PC-3 (cell line): Measurements from ENCODE around the gene PLK5. TPM values are rescaled to one million over a fixed set of nuclear protein-coding genes. Genes with fewer than 3 reads are reported as not detected.
"Not testable (repeated sequence)": the region's sequence is repeated elsewhere in the genome, so short reads cannot be mapped to it uniquely, and the experiment has no call there.

ENCODE experiments used
- ATAC-seq: fragments of 200-7000 bp; cut with Tn5 transposase; 2 replicates; pipeline ENCODE4 v1.9.1; 2020; ENCODE audit warnings: mild to moderate bottlenecking, moderate library complexity
- BruUV-seq: library from RNA; stranded (reverse); fragments of 400-500 nt; replicated peaks from 2 replicates; lab custom pipeline; 2021; lab: Mats Ljungman, UMichigan
- CTCF ChIA-PET: fragments of 300-600 bp; sonication (Branson Sonifier 250); formaldehyde crosslinking; loops from one replicate; lab custom pipeline; 2022; ENCODE audit warnings: antibody characterized with exemption; lab: Charles Lee
- POLR2A ChIA-PET: fragments of 300-600 bp; sonication (Branson Sonifier 250); formaldehyde crosslinking; loops from one replicate; lab custom pipeline; 2022; ENCODE audit warnings: antibody characterized with exemption; ENCODE audit not compliant: unreplicated experiment; lab: Charles Lee
- DNase-seq: peaks from one replicate; pipeline ENCODE4 v3.0.0-alpha.2; 2015
- H2AFZ ChIP-seq: fragments of 300-600 bp; sonication (generic); 2 replicates; pipeline ENCODE4 v1.6.0; 2016; ENCODE audit warnings: antibody characterized with exemption, low read length
- H3F3A ChIP-seq: fragments of 300-600 bp; sonication (generic); one replicate; pipeline ENCODE4 v1.6.0; 2017; ENCODE audit warnings: antibody characterized with exemption, low read length, control low read depth, mild to moderate bottlenecking; ENCODE audit not compliant: unreplicated experiment
- H3K27ac ChIP-seq: fragments of 300-600 bp; sonication (generic); 2 replicates; pipeline ENCODE4 v1.5.1; 2016; ENCODE audit warnings: mild to moderate bottlenecking, low read length
- H3K27me3 ChIP-seq: fragments of 300-600 bp; sonication (generic); 2 replicates; pipeline ENCODE4 v1.6.1; 2016; ENCODE audit warnings: low read length, mixed read lengths
- H3K36me3 ChIP-seq: fragments of 300-600 bp; sonication (generic); 2 replicates; pipeline ENCODE4 v1.6.1; 2016; ENCODE audit warnings: low read depth, mixed run types, low read length, mixed read lengths
- H3K4me1 ChIP-seq: fragments of 300-600 bp; sonication (generic); 2 replicates; pipeline ENCODE4 v1.5.1; 2016; ENCODE audit warnings: low read length; ENCODE audit not compliant: insufficient read depth
- H3K4me2 ChIP-seq: fragments of 300-600 bp; sonication (generic); 2 replicates; pipeline ENCODE4 v1.6.0; 2016; ENCODE audit warnings: low read length
- H3K4me3 ChIP-seq: fragments of 300-600 bp; sonication (generic); 2 replicates; pipeline ENCODE4 v1.5.1; 2016; ENCODE audit warnings: mild to moderate bottlenecking, low read length, mixed read lengths
- H3K79me2 ChIP-seq: fragments of 300-600 bp; sonication (generic); 2 replicates; pipeline ENCODE4 v1.6.1; 2017; ENCODE audit warnings: low read length, mixed read lengths
- H3K9ac ChIP-seq: fragments of 300-600 bp; sonication (generic); 2 replicates; pipeline ENCODE4 v1.6.0; 2016; ENCODE audit warnings: mild to moderate bottlenecking, low read length
- H3K9me2 ChIP-seq: fragments of 300-600 bp; sonication (generic); replicated peaks from 2 replicates; pipeline ENCODE4 v1.6.1; 2016; ENCODE audit warnings: mixed run types, low read length, mixed read lengths
- H3K9me3 ChIP-seq: fragments of 300-600 bp; sonication (generic); 2 replicates; pipeline ENCODE4 v1.6.1; 2016; ENCODE audit warnings: low read length, mixed read lengths
- H4K20me1 ChIP-seq: fragments of 300-600 bp; sonication (generic); 2 replicates; pipeline ENCODE4 v1.6.1; 2016; ENCODE audit warnings: low read length, mixed read lengths
- EZH2 ChIP-seq: fragments of 300-600 bp; sonication (generic); IDR thresholded peaks from one replicate; pipeline ENCODE4 v1.6.1; 2017; ENCODE audit warnings: antibody characterized with exemption, mild to moderate bottlenecking, low read length; ENCODE audit not compliant: unreplicated experiment
- EZH2phosphoT487 ChIP-seq: fragments of 300-600 bp; sonication (generic); IDR thresholded peaks from 2 replicates; pipeline ENCODE4 v1.6.1; 2018; ENCODE audit warnings: mild to moderate bottlenecking, antibody characterized with exemption, low read length, borderline replicate concordance
- intact Hi-C: fragments of 100-400 bp; cut with micrococcal nuclease; formaldehyde crosslinking; loops from 2 replicates; pipeline ENCODE4 v1.9.0; 2023
- total RNA-seq: library from RNA; depleted of rRNA; stranded (reverse); fragments of >200 nt; gene quantifications from 2 replicates; pipeline ENCODE4 v1.2.3, GENCODE V29; 2014
- TF ChIP-seq, protein P1 (sequence below): fragments of 300-600 bp; sonication (generic); conservative IDR thresholded peaks from 2 replicates; pipeline ENCODE4 v1.5.1; 2017; ENCODE audit warnings: antibody characterized with exemption, low read depth, mild to moderate bottlenecking, low read length

The PLK5 gene
- total RNA-seq, 1 experiment from 2014 or later = not detected

DNA sequence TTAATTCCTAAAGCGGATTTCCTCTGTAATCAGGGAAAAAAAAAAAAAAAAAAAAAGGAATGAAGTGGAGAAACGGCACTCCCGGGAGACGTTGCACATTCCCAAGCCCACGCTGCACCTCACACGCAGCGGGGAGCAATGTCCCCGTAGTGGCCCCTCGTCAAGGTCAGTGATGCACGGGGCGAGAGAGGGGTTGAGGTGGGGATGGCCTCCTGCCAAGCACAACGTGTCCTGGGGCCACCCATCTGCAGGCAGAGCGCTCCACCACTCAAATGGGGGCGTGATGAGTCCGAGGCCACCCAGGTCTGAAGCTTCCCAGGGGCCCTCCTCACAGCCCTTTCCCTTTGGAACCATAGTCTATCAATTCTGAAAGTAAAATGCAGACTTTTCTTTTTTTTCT lies 15.1 kb downstream of the PLK5 start:
- BruUV-seq = no TSS peak
- POLR2A ChIA-PET = no interaction called here
- ATAC-seq = no peak
- TF ChIP-seq EZH2phosphoT487 (no peak), EZH2 (no peak)
- TF ChIP-seq, protein P1, sequence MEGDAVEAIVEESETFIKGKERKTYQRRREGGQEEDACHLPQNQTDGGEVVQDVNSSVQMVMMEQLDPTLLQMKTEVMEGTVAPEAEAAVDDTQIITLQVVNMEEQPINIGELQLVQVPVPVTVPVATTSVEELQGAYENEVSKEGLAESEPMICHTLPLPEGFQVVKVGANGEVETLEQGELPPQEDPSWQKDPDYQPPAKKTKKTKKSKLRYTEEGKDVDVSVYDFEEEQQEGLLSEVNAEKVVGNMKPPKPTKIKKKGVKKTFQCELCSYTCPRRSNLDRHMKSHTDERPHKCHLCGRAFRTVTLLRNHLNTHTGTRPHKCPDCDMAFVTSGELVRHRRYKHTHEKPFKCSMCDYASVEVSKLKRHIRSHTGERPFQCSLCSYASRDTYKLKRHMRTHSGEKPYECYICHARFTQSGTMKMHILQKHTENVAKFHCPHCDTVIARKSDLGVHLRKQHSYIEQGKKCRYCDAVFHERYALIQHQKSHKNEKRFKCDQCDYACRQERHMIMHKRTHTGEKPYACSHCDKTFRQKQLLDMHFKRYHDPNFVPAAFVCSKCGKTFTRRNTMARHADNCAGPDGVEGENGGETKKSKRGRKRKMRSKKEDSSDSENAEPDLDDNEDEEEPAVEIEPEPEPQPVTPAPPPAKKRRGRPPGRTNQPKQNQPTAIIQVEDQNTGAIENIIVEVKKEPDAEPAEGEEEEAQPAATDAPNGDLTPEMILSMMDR = no peak
- CTCF ChIA-PET = no interaction called here
- Histone ChIP-seq H3K36me3 (no peaks in the 10 kb centered on the region), H3F3A (no peaks in the 10 kb centered on the region), H3K9me2 (no peaks in the 10 kb centered on the region), H3K79me2 (no peaks in the 10 kb centered on the region), H3K9ac (no peak overlapping the region), H3K4me1 (no peaks in the 10 kb centered on the region), H3K4me2 (no peak overlapping the region), H3K27me3 (no peaks in the 10 kb centered on the region), H3K4me3 (no peak overlapping the region), H3K27ac (no peak overlapping the region), H4K20me1 (no peaks in the 10 kb centered on the region), H2AFZ (no peak overlapping the region), H3K9me3 (no peaks in the 10 kb centered on the region)
- DNase-seq = no peak
- intact Hi-C loops = no loop called here

DNA sequence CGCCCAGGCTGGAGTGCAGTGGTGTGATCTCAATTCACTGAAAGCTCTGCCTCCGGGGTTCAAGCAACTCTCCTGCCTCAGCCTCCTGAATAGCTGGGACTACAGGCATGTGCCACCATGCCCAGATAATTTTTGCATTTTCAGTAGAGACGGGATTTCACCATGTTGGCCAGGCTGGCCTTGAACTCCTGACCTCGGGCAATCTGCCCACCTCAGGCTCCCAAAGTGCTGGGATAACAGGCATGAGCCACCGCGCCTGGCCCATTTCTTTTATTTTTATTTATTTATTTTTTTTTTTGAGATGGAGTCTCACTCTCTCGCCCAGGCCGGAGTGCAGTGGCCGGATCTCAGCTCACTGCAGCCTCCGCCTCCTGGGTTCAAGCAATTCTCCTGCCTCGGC lies 15.9 kb downstream of the PLK5 start:
- intact Hi-C loops = loop anchor here (10.0 kb wide), 1 partner anchor 115 kb away; the partner anchor contains the start of gene TCF3
- H4K20me1 ChIP-seq, DNase-seq, H3K4me2 ChIP-seq, CTCF ChIA-PET, H2AFZ ChIP-seq, H3K4me3 ChIP-seq, BruUV-seq, H3K27me3 ChIP-seq, H3K27ac ChIP-seq, H3K9ac ChIP-seq, H3K36me3 ChIP-seq, H3F3A ChIP-seq, ATAC-seq, H3K4me1 ChIP-seq, POLR2A ChIA-PET, H3K9me3 ChIP-seq, H3K9me2 ChIP-seq, H3K79me2 ChIP-seq: not testable (repeated sequence)

DNA sequence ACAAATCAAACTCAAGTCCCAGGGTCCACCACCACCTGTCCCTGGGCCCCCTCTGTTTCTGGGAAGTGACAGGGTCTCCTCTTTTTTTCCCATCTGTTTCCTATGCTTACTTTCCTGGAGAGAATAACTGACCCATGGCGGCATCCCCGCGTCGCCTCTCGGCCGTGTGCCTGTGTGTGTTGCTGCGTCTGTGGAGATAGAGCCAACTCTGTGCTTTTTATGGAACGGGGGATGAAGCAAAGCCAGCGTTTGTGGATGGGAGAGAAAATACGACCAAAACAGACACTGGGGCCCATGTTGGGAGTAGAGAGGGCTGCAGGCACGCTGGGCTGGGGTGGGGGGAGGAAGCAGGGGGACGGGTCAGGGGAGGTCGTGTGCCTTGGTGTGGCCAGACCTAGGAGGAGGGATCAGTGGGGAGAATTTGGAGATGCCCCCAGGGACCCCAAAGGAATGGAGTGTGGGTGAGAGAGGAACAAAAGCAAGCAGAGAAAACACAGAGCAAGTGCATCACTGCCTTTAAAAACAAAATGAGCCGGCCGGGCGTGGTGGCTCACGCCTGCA lies 16.6 kb downstream of the PLK5 start:
- ATAC-seq = no peak
- ChIA-PET CTCF (no interaction called here), POLR2A (no interaction called here)
- no peak overlapping the region for H2AFZ ChIP-seq
- H3K9ac ChIP-seq = no peak overlapping the region
- H3K9me3 ChIP-seq = no peaks in the 10 kb centered on the region
- H3K4me3 ChIP-seq = no peak overlapping the region
- DNase-seq = no peak
- H3K27me3 ChIP-seq = no peaks in the 10 kb centered on the region
- no peaks in the 10 kb centered on the region for H3K9me2 ChIP-seq
- H4K20me1 ChIP-seq = no peaks in the 10 kb centered on the region
- intact Hi-C loops = loop anchor here (10.0 kb wide), 1 partner anchor 114 kb away; the partner anchor contains the start of gene TCF3
- no peaks in the 10 kb centered on the region for H3K4me1 ChIP-seq
- H3K36me3 ChIP-seq = no peaks in the 10 kb centered on the region
- no peak overlapping the region for H3K27ac ChIP-seq
- no peak overlapping the region for H3K4me2 ChIP-seq
- no TSS peak for BruUV-seq
- TF ChIP-seq, protein P1 = no peak
- TF ChIP-seq EZH2 = no peak
- TF ChIP-seq EZH2phosphoT487 = no peak
- H3K79me2 ChIP-seq = no peaks in the 10 kb centered on the region
- no peaks in the 10 kb centered on the region for H3F3A ChIP-seq
